Panc1 (cell line): ENCODE measurements around the gene NCAM2.

Experiments
- POLR2AphosphoS5 ChIP-seq: IDR thresholded peaks from 2 replicates; pipeline ENCODE4 v1.6.1; 2012; ENCODE audit warnings: mild to moderate bottlenecking, low read depth, low read length, moderate library complexity
- TF ChIP-seq, protein P1 (sequence below): fragments of 450-650 bp; IDR thresholded peaks from 2 replicates; pipeline ENCODE4 v1.5.1; 2017; ENCODE audit warnings: mild to moderate bottlenecking

DNA sequence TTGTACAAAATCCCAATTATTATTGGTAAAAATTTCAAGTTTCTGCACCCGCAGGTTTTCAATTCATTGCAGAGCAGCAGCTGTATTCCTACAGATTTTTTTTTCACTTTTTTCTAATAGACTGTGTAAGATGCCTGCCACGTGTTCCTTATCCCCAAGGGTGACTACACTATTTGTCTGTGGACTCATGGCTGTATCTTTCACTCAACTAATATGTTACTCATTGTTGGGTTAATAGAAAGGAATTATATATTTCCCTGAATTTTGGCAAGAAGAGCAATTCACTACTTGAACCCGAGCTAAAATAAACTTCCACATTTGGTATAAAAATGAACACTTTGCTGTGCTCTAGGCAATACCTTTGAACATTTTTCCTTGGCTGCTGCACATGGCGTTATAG, 158.7 kb downstream of the NCAM2 start:
- TF ChIP-seq, protein P1, sequence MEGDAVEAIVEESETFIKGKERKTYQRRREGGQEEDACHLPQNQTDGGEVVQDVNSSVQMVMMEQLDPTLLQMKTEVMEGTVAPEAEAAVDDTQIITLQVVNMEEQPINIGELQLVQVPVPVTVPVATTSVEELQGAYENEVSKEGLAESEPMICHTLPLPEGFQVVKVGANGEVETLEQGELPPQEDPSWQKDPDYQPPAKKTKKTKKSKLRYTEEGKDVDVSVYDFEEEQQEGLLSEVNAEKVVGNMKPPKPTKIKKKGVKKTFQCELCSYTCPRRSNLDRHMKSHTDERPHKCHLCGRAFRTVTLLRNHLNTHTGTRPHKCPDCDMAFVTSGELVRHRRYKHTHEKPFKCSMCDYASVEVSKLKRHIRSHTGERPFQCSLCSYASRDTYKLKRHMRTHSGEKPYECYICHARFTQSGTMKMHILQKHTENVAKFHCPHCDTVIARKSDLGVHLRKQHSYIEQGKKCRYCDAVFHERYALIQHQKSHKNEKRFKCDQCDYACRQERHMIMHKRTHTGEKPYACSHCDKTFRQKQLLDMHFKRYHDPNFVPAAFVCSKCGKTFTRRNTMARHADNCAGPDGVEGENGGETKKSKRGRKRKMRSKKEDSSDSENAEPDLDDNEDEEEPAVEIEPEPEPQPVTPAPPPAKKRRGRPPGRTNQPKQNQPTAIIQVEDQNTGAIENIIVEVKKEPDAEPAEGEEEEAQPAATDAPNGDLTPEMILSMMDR, result no peak
- no peak for TF ChIP-seq POLR2AphosphoS5
